ENCODE measurements around the gene TLN1. TPM values are rescaled to one million over a fixed set of nuclear protein-coding genes. Genes with fewer than 3 reads are reported as not detected.

Gene TLN1
- total RNA-seq, 1 donor from 2014 or later: 245 TPM

DNA sequence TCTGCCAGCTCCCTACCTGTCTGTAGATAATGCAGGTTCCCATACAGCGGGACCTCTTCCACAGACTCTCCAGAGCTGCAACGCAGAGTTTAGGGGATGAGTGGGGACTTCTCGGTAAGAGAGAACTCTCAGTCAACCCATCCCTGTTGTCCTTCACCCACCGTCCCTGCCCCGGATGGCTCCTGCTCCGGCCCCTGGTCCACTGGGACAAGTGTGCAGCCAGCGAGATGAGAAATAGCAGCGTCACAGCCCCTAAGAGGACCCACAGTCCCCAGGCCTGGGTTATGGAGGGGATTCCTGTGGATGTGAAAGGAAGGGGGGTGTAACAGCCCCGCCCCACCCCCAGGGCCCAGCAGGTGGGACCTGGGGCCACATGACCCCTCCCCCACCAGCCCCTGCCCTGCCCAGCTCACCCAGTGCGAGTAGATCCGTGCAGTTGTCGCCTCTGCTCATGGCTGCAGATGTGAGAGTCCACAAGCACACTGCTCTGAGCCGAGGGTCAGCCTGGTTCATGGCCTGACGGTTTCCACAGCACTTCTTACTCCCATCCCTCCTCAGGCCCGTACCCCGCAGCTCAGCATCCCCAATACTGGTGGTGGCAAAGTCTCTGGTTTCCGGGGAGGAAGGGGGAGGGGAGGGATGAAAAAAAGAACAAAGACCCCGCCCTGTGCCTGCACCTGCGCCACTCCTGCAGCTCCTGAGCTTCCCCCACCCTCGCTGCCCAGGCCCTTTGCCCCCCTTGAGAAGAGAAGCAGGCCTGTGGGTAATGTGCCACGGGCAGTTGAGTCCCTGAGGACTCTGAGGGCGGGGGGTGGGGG, 81.4 kb downstream of the TLN1 start, which contains the start of gene SIT1:
TSS of gene SIT1 (minus strand) at position 591 of the 818 bp plus-strand sequence. CDS start at position 513, 78 bp downstream.
- Histone ChIP-seq H3K4me3 (ENCODE audit: low read depth, low read length) (no peak within 1 kb of the TSS), H3K27me3 (ENCODE audit: control insufficient read depth, insufficient read depth, low read length) (no peaks in the 10 kb centered on the region), H3K36me3 (ENCODE audit: control insufficient read depth, insufficient read depth, low read length) (no peaks in the 10 kb centered on the region)
- no peak for DNase-seq (ENCODE audit: low read depth)
- TF ChIP-seq CTCF (IDR thresholded peaks at IDR 0.05; ENCODE audit: insufficient read depth, low read length, poor library complexity, severe bottlenecking): no peak

DNA sequence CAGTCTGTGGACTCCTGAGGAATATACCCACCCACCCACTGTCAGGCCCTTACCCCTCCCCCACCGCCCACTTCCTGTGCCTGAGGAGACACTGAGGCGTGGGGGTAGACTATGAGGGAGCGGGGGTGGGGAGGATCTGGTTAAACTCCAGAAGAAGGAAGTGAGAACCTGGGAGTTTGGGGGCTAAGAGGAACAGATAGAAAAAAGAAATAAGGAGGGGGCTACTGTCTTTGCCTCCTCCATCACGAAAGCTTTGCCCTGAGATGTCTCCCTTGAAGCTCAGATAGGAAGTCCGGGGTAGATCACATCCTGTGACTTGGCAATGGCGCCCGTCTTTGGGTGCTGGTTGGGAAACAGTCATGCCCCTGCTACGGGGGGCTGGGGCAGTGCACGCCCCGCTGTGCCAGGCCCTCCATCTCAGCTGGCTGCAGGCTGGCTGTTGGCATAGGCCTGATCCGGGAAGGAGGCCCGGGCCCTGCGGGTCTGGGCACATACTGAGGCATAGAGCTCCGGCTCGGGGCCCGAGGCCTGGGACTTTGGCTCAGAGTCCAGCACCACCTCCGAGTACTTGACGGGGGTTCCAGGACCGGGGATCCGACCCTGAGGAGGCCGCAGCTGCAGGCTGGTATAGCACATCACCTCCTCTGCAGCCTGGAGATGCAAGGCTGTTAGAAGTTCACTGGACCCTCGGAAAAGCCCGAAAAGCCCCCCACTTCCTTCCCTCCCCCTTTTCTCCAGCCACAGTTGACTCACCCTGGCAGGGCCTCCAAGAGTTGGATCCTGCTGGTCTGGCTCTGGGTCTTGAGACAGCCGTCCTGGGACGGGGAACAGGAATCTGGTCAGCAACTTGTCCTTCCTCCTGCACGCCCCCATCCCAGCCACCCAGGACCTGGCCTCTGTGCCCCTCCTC, 82.3 kb downstream of the TLN1 start:
- no peak for TF ChIP-seq CTCF (IDR thresholded peaks at IDR 0.05; ENCODE audit: insufficient read depth, low read length, poor library complexity, severe bottlenecking)
- H3K4me3 ChIP-seq (ENCODE audit: low read depth, low read length): no peak overlapping the region
- H3K27me3 ChIP-seq (ENCODE audit: control insufficient read depth, insufficient read depth, low read length): no peaks in the 10 kb centered on the region
- no peaks in the 10 kb centered on the region for H3K36me3 ChIP-seq (ENCODE audit: control insufficient read depth, insufficient read depth, low read length)
- DNase-seq (ENCODE audit: low read depth): no peak

Other genes starting within 250 kb of the TLN1 start
- gene RUSC2, start 242.1 kb downstream of the TLN1 start, total RNA-seq: 29.6 and 33.6 TPM in 2 replicates
- gene TESK1, start 126.9 kb downstream of the TLN1 start, total RNA-seq: 24.5 and 26.9 TPM in 2 replicates
- gene CD72, start 113.8 kb downstream of the TLN1 start, total RNA-seq: 1.7 and 2.7 TPM in 2 replicates
- not detected in 2 replicates for gene SIT1, start 81.3 kb downstream of the TLN1 start, total RNA-seq
- gene RMRP, start 74.2 kb downstream of the TLN1 start, total RNA-seq: 1,522 and 7,636 TPM in 2 replicates
- gene CCDC107, start 73.9 kb downstream of the TLN1 start, total RNA-seq: 14.0 and 21.1 TPM in 2 replicates
- gene ARHGEF39, start 67.0 kb downstream of the TLN1 start, total RNA-seq: 0.62 and 1.2 TPM in 2 replicates
- 0.04 and 0.27 TPM in 2 replicates for gene CA9, start 58.3 kb downstream of the TLN1 start, total RNA-seq
- gene TPM2, start 42.3 kb downstream of the TLN1 start, total RNA-seq: 68.9 and 77.1 TPM in 2 replicates
- 73.9 and 87.5 TPM in 2 replicates for gene CREB3, start 471 bp upstream of the TLN1 start, total RNA-seq
- gene GBA2, start 17.0 kb upstream of the TLN1 start, total RNA-seq: 53.7 and 57.0 TPM in 2 replicates
- 21.5 and 24.4 TPM in 2 replicates for gene RGP1, start 17.1 kb upstream of the TLN1 start, total RNA-seq
- gene MSMP, start 22.1 kb upstream of the TLN1 start, total RNA-seq: not detected in 2 replicates
- 35.9 and 39.8 TPM in 2 replicates for gene NPR2, start 59.4 kb upstream of the TLN1 start, total RNA-seq
- gene SPAG8, start 80.1 kb upstream of the TLN1 start, total RNA-seq: not detected in 2 replicates
- gene HINT2, start 82.8 kb upstream of the TLN1 start, total RNA-seq: 46.1 and 54.9 TPM in 2 replicates
- gene FAM221B, start 96.5 kb upstream of the TLN1 start, total RNA-seq: not detected in 2 replicates
- 5.9 and 11.5 TPM in 2 replicates for gene TMEM8B, start 97.0 kb upstream of the TLN1 start, total RNA-seq
- not detected in 2 replicates for gene OR13J1, start 138.2 kb upstream of the TLN1 start, total RNA-seq
- 0.58 TPM in 1 of 2 replicates, not detected in the other for gene HRCT1, start 174.0 kb upstream of the TLN1 start, total RNA-seq
- not detected in 2 replicates for gene SPAAR, start 177.3 kb upstream of the TLN1 start, total RNA-seq
- not detected in 2 replicates for gene OR2S2, start 226.0 kb upstream of the TLN1 start, total RNA-seq